ENCODE results near the gene BOK. TPM values are rescaled to one million over a fixed set of nuclear protein-coding genes. Genes with fewer than 3 reads are reported as not detected.

The BOK gene
- total RNA-seq (2022) (18.0 and 18.6 TPM in 2 replicates), Bru-seq, nascent RNA (percentile 44 among the genes with signal in this experiment), BruChase-seq, experiment 1, labeled RNA remaining after a 2-hour chase (percentile 56 among the genes with signal in this experiment), BruChase-seq, experiment 2, labeled RNA remaining after a 6-hour chase (percentile 62 among the genes with signal in this experiment)
- long read RNA-seq, transcript BOK-201 (5 exons, 2,657 nt): major isoform, 8 of 46 reads
- long read RNA-seq, partial matches to known transcripts: 14 of 46 reads
- long read RNA-seq, other reads (novel, unspliced or antisense): 24 of 46 reads

GRCh38 chr2:241558532-241559322, at the start of gene BOK:
BOK (plus strand) TSS chr2:241558745; CDS start chr2:241559484, 739 bp downstream.
- POLR2A ChIA-PET: no interaction called here
- H3K4me1 ChIP-seq: no peaks in the 10 kb centered on the region
- Mint-ChIP-seq H3K9me3 (ENCODE audit: unreplicated experiment) (no peaks in the 10 kb centered on the region), H3K4me1 (ENCODE audit: low read depth, unreplicated experiment) (no peaks in the 10 kb centered on the region), H3K27ac (ENCODE audit: unreplicated experiment) (peak within 1 kb of the TSS; percentile 55), H3K36me3 (ENCODE audit: insufficient read depth, unreplicated experiment) (no peaks in the 10 kb centered on the region), H3K27me3 (ENCODE audit: insufficient read depth, unreplicated experiment) (no peaks in the 10 kb centered on the region), H3K4me3 (ENCODE audit: unreplicated experiment) (peak within 1 kb of the TSS; percentile 69)
- H3K27me3 ChIP-seq (replicated peaks; ENCODE audit: control insufficient read depth, insufficient read depth, low read length): no peaks in the 10 kb centered on the region
- CTCF ChIA-PET: no interaction called here
- BruUV-seq (replicated peaks): no TSS peak
- no peaks in the 10 kb centered on the region for H3K9me3 ChIP-seq
- peak within 1 kb of the TSS; percentile 63 for H3K4me3 ChIP-seq (ENCODE audit: low read depth, low read length)
- no peaks in the 10 kb centered on the region for H3K36me3 ChIP-seq (ENCODE audit: control insufficient read depth, insufficient read depth, low read length)
- TF ChIP-seq CTCF (IDR thresholded peaks at IDR 0.05; ENCODE audit: insufficient read depth in 1 of 2, low read depth in 1 of 2, low read length in 1 of 2, severe bottlenecking in 1 of 2, unreplicated experiment in 1 of 2): no peak
- peak; percentile 73 for DNase-seq
- intact Hi-C loops (cut with micrococcal nuclease; ENCODE audit: unreplicated experiment): loop anchor here (2.0 kb wide), 1 partner anchor 50 kb away; the partner anchor contains the start of gene STK25

GRCh38 chr2:241509155-241509784, 49.3 kb upstream of the BOK start:
- no peaks in the 10 kb centered on the region for H3K27me3 ChIP-seq (replicated peaks; ENCODE audit: control insufficient read depth, insufficient read depth, low read length)
- Mint-ChIP-seq H3K9me3 (ENCODE audit: unreplicated experiment) (no peaks in the 10 kb centered on the region), H3K36me3 (ENCODE audit: insufficient read depth, unreplicated experiment) (peaks cover 13% of the 10 kb centered on the region), H3K4me1 (ENCODE audit: low read depth, unreplicated experiment) (no peaks in the 10 kb centered on the region), H3K4me3 (ENCODE audit: unreplicated experiment) (peak overlapping the region; percentile 86), H3K27ac (ENCODE audit: unreplicated experiment) (peak overlapping the region; percentile 85), H3K27me3 (ENCODE audit: insufficient read depth, unreplicated experiment) (no peaks in the 10 kb centered on the region)
- TSS peak; percentile 33 for BruUV-seq (replicated peaks)
- peak in 1 of 2 experiments; percentile 36 for DNase-seq
- peak overlapping the region; percentile 81 for H3K4me3 ChIP-seq (ENCODE audit: low read depth, low read length)
- H3K36me3 ChIP-seq (ENCODE audit: control insufficient read depth, insufficient read depth, low read length): no peaks in the 10 kb centered on the region
- H3K9me3 ChIP-seq: no peaks in the 10 kb centered on the region
- ChIA-PET CTCF (no interaction called here), POLR2A (no interaction called here)
- intact Hi-C loops (cut with micrococcal nuclease; ENCODE audit: unreplicated experiment): loop anchor here (2.0 to 5.0 kb wide), 2 partner anchors 38 to 50 kb away; partner anchors contain the start of gene BOK
- TF ChIP-seq CTCF (IDR thresholded peaks at IDR 0.05; ENCODE audit: insufficient read depth in 1 of 2, low read depth in 1 of 2, low read length in 1 of 2, severe bottlenecking in 1 of 2, unreplicated experiment in 1 of 2): no peak
- H3K4me1 ChIP-seq: no peaks in the 10 kb centered on the region

GRCh38 chr2:241511091-241511741, 47.3 kb upstream of the BOK start:
- H3K27ac Mint-ChIP-seq (ENCODE audit: unreplicated experiment): no peak overlapping the region
- H3K36me3 Mint-ChIP-seq (ENCODE audit: insufficient read depth, unreplicated experiment): peaks cover 14% of the 10 kb centered on the region
- TSS peak; percentile 26 for BruUV-seq (replicated peaks)
- no peaks in the 10 kb centered on the region for H3K27me3 ChIP-seq (replicated peaks; ENCODE audit: control insufficient read depth, insufficient read depth, low read length)
- H3K36me3 ChIP-seq (ENCODE audit: control insufficient read depth, insufficient read depth, low read length): no peaks in the 10 kb centered on the region
- H3K4me3 Mint-ChIP-seq (ENCODE audit: unreplicated experiment): no peak overlapping the region
- no peak for DNase-seq
- H3K4me1 Mint-ChIP-seq (ENCODE audit: low read depth, unreplicated experiment): no peaks in the 10 kb centered on the region
- no peaks in the 10 kb centered on the region for H3K27me3 Mint-ChIP-seq (ENCODE audit: insufficient read depth, unreplicated experiment)
- CTCF ChIA-PET: no interaction called here
- intact Hi-C loops (cut with micrococcal nuclease; ENCODE audit: unreplicated experiment): no loop called here
- no peaks in the 10 kb centered on the region for H3K9me3 Mint-ChIP-seq (ENCODE audit: unreplicated experiment)
- H3K4me3 ChIP-seq (ENCODE audit: low read depth, low read length): no peak overlapping the region
- TF ChIP-seq CTCF (IDR thresholded peaks at IDR 0.05; ENCODE audit: insufficient read depth in 1 of 2, low read depth in 1 of 2, low read length in 1 of 2, severe bottlenecking in 1 of 2, unreplicated experiment in 1 of 2): no peak
- POLR2A ChIA-PET: no interaction called here
- H3K4me1 ChIP-seq: no peaks in the 10 kb centered on the region
- no peaks in the 10 kb centered on the region for H3K9me3 ChIP-seq
